AG10803 (cell line): ENCODE data around the gene BCL11A.

Experiments used
- DNase-seq: peaks from one replicate; pipeline ENCODE4 v3.0.0; 2010; ENCODE audit warnings: low read depth
- H3K4me3 ChIP-seq: 2 replicates; pipeline ENCODE4 v1.5.1; 2011; ENCODE audit warnings: mild to moderate bottlenecking, low read length, control low read depth
- TF ChIP-seq, protein P1 (sequence below): conservative IDR thresholded peaks from 2 replicates; pipeline ENCODE4 v1.5.1; 2011; ENCODE audit warnings: mild to moderate bottlenecking, low read length, control low read depth, inconsistent platforms

Gene BCL11A

DNA sequence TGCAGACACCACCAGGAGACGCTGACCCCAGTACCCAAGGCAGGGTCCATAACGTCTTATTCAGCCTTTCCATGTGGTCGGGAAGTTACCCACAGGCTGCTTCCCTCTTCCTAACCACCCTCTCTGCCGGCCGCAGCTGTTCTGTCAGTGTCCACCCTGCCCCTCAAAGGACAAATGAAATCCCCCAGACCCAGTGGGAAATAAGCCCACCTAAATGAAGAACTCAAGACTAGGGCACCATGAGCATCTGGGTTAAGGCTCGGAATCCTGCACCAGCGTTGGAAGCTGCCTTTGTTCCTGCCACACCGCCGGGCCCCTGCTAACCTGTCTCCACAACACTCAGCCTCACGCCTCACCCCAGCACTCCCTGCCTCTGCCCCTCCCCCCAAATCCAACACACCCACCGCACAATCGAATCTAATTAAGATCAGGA lies 21.7 kb downstream of the BCL11A start:
- TF ChIP-seq, protein P1, sequence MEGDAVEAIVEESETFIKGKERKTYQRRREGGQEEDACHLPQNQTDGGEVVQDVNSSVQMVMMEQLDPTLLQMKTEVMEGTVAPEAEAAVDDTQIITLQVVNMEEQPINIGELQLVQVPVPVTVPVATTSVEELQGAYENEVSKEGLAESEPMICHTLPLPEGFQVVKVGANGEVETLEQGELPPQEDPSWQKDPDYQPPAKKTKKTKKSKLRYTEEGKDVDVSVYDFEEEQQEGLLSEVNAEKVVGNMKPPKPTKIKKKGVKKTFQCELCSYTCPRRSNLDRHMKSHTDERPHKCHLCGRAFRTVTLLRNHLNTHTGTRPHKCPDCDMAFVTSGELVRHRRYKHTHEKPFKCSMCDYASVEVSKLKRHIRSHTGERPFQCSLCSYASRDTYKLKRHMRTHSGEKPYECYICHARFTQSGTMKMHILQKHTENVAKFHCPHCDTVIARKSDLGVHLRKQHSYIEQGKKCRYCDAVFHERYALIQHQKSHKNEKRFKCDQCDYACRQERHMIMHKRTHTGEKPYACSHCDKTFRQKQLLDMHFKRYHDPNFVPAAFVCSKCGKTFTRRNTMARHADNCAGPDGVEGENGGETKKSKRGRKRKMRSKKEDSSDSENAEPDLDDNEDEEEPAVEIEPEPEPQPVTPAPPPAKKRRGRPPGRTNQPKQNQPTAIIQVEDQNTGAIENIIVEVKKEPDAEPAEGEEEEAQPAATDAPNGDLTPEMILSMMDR, result no peak
- H3K4me3 ChIP-seq, result no peak overlapping the region
- no peak for DNase-seq

DNA sequence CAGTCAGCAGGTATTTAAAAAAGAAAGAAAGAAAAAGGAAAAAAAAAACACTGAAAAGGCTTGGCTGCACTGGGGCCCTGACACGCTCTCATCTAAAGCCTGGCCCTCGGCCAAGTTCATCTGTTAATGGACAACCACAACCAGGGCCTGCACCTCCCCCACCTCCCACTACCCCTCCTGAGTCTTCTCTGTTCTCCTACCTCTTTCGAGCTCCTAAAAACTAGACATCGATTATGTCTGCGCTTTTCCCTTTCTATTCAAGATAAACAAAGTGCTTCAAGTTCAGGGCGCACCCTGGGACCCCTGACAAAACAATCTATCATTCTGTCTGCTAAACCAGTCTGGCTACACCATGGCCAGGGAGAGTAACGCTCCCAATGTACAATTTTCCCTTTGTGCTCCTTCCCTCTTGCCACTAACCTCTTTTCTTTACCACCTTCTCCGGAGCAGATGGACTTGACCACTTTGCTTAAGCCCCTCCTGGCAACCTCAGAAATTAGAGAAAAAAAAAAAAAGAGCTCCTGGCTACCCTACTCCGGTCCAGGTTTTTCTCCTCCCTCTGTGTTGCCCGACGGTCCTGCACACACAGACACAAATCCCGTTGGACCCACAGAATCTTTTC lies 22.7 kb downstream of the BCL11A start:
- DNase-seq, result no peak
- TF ChIP-seq, protein P1, result no peak
- no peak overlapping the region for H3K4me3 ChIP-seq

DNA sequence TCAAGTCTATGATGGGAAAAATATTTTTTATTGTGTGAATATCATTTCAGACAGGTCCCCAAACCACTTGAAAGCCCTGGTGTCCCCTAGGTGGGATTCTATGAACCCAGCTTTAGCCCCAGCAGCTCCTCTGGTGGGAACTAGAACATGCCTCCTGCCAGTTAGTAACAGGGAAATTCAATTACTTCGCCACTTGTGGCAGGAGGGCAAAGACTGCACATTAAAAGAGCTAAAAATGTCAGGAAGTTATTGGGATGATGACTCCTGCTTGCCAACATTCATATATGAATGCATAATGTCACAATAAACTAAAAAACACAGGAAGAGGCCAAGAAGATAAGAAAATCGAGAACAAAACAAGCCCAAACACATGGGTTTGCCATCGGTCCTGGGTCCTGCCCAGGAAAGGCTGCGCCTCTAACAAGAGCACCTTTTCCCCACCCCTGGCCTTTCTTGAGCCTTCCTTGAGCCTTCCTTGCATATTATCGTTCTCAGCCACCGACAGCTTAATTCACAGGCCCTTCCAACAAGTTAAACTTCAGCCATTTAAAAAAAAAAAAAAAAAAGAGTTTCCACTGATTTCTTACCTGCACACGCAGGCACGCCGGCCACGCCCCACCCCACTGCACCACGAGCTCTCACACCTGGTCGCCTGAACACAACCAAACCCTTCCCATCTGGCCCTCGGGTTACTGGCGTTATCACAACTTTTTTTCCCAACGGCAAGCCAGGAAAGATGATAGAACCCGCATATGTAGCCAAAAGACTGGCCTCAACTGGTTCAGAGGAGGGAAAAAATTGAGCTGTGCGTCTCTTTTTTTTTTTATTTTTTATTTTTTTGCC lies 23.4 kb downstream of the BCL11A start:
- TF ChIP-seq, protein P1, result no peak
- no peak overlapping the region for H3K4me3 ChIP-seq
- DNase-seq, result no peak

DNA sequence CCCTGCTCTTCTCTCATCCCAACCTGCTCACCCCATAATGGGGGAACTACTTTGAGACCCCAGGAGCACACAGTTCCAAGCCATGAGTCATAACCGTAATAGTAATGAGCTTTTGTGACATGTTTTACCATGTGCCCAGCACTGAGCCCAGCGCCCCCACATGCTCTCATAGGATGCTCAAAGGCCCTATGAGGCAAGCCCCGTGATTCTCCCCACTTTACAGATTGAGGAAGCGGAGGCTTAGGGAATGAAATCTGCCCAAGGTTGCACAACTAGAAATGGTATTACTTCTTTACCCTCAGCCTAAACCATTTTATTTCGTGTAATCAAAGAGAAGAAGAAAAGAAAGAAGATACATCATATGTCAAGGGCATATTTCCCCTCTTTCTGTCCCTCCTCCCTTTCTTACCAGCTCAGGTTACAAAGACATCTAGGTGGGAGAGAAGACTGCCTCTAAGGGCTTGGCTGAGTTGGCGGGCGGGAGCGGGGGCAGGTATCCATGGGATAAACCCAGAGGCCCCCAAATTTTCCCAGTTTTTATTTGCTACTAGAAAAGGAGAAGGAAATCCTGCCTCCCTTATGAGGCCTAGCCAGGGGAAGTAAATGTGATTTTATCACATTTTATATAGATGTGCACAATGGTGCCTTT lies 24.2 kb downstream of the BCL11A start:
- TF ChIP-seq, protein P1, result no peak
- no peak for DNase-seq
- H3K4me3 ChIP-seq, result no peak overlapping the region

DNA sequence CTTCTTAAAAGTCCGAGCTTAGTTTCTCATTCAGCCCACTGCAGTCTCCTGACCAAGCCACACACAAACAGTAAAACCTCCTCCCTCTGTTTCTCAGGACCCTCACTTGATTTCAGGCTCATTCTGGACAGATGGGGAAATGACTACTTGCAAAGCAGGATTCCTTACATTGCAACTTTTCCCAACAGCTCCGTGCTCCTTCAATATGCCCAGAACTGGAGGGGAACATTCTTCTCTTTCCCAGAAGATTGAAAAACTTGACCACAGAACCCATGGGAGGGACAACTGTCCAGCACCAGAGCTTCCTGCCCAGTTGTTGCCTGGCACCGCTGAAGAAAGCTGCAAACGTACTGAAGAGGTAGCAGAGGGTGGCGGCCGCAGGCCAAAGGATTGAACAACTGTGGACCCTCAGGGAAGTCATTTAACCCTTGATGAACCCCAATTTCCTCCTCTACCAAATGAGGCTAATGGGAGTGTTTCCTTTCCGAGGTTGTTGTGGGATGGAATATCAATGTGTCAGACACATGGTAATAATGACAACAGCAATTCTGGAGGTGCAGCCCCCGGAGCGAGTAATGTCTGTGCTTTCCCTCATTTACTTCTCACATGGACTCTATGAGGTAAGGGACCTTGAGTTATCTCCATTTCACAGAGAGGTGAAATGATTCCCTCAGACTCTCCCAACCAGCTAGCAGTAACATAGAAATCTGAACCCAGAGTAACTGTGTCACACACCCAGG lies 25.0 kb downstream of the BCL11A start:
- H3K4me3 ChIP-seq, result no peak overlapping the region
- peak; percentile 77 for DNase-seq
- TF ChIP-seq, protein P1, result no peak

DNA sequence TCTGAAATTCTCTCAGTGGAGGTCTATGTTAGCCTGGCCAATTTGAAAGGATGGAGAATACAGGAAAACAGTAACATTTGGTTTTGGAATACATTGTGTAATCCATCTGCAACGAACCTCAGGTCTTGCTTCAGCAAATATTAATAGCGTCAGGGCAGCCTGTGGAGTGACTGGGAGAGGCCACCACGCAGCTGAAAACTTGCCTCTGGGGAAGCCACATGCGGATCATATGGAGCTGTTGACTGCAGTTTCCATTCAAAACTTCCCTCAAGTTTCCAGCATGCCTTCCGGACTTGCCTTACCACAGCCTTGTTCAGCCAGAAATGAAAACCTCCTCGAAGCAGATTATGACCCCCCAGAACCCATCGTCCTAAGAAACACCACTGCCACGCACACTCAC lies 25.7 kb downstream of the BCL11A start:
- peak; percentile 91 for DNase-seq
- TF ChIP-seq, protein P1, result no peak
- H3K4me3 ChIP-seq, result no peak overlapping the region
